Memory B cell (primary cell): ENCODE data around the gene GRM1.

ENCODE experiments used
- ATAC-seq: fragments of 150-1000 bp; cut with Tn5 transposase; 2 replicates; pipeline ENCODE4 v1.10.0; 2021; ENCODE audit warnings: low read depth, mild to moderate bottlenecking, moderate library complexity
- DNase-seq, 2 donors: peaks; one replicate each; pipeline ENCODE4 v3.0.0; 2022; ENCODE audit warnings: low spot score in 2 of 2
- H3K27ac Mint-ChIP-seq: one replicate; pipeline ENCODE4 v1.8.0; 2022; ENCODE audit warnings: mild to moderate bottlenecking, moderate library complexity, mixed read lengths
- H3K27me3 Mint-ChIP-seq: one replicate; pipeline ENCODE4 v1.8.0; 2022; ENCODE audit warnings: mixed read lengths
- H3K36me3 Mint-ChIP-seq: one replicate; pipeline ENCODE4 v1.8.0; 2022; ENCODE audit warnings: mild to moderate bottlenecking, mixed read lengths
- H3K4me1 Mint-ChIP-seq: one replicate; pipeline ENCODE4 v1.8.0; 2022; ENCODE audit warnings: mixed read lengths
- H3K4me3 Mint-ChIP-seq: one replicate; pipeline ENCODE4 v1.8.0; 2022; ENCODE audit warnings: mild to moderate bottlenecking, moderate library complexity, mixed read lengths
- H3K9me3 Mint-ChIP-seq: one replicate; pipeline ENCODE4 v1.8.0; 2022; ENCODE audit warnings: mixed read lengths

GRM1 gene

DNA sequence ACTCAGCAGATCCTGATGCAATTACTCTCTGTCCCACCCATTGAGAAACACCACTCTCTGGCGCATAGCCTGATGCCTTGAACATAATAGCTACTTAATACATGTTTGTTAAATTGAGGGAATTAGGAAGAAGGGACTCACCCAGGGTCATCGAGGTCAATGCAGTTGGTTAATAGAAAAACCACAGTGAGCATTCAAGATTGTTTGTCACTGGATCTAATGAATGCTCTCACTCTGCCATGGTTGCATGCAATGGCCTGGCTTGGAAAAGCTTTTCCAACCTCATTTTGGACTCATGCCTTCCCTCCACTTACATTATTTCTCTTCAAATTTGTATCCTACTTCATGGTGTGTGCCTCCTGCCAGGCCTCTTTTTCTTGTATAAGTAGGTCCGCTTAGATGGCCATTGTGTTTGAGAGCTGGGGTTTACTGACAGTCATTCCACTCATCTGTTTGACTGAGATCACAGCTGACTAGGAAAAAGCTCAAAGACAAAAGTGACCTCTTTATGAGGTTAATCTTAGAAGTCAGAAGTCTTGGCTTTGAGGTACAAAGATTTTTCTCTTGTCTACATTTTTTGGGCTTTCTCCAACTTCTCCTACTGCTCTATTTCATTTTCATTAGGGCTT lies 360.0 kb downstream of the GRM1 start:
- ATAC-seq, result no peak
- Mint-ChIP-seq H3K4me1 (no peaks in the 10 kb centered on the region), H3K4me3 (no peak overlapping the region)

DNA sequence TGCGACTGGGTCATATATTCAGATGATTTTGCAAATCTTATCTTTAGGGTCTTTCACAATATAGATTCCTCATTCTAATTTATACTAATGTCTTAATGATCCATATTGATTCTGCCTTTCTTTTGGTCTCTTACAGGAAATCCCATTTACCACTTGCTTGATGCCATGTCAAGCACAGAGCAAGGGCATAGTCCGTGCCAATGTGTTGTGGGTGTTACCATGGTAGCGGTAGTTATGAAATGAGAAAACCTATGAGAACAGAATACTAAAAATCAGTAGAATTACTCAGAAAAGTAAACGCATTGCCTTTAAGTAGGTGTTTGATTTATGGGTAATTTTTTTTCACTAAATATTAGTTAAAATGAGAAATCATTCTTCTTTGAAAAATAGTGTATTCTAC lies 360.9 kb downstream of the GRM1 start:
- Mint-ChIP-seq H3K9me3 (peaks cover 1% of the 10 kb centered on the region), H3K27ac (no peak overlapping the region), H3K27me3 (no peaks in the 10 kb centered on the region), H3K36me3 (no peaks in the 10 kb centered on the region), H3K4me1 (no peaks in the 10 kb centered on the region), H3K4me3 (no peak overlapping the region)
- DNase-seq (no peak), ATAC-seq (no peak)

More for the DNA sequence above, 360.0 kb downstream of the GRM1 start:
- Mint-ChIP-seq H3K9me3 (peaks cover 1% of the 10 kb centered on the region), H3K36me3 (no peaks in the 10 kb centered on the region), H3K27ac (no peak overlapping the region), H3K27me3 (no peaks in the 10 kb centered on the region)
- DNase-seq, result no peak

DNA sequence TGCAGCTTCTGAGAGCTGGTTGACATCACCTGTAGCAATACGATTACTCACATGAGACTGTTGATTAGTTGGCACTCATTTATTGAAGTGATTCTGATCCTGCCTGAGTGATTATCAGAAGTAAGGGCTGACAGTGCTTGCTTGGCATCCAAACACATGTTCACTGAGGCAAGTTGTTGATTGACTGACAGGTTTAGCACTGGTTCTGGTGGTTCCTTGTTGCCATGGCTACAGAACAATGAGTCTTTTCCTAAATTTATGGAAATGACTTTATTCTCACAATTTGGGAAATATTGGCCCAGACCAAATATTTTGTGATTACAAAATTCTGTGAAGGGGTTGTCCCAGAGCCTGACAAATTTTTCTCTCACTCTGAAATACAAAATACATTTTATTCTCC lies 368.8 kb downstream of the GRM1 start:
- DNase-seq (no peak), ATAC-seq (no peak)
- H3K9me3 Mint-ChIP-seq, result peaks cover 5% of the 10 kb centered on the region
- no peak overlapping the region for H3K4me3 Mint-ChIP-seq
- no peaks in the 10 kb centered on the region for H3K27me3 Mint-ChIP-seq
- H3K27ac Mint-ChIP-seq, result no peak overlapping the region
- H3K4me1 Mint-ChIP-seq, result no peaks in the 10 kb centered on the region
- no peaks in the 10 kb centered on the region for H3K36me3 Mint-ChIP-seq

DNA sequence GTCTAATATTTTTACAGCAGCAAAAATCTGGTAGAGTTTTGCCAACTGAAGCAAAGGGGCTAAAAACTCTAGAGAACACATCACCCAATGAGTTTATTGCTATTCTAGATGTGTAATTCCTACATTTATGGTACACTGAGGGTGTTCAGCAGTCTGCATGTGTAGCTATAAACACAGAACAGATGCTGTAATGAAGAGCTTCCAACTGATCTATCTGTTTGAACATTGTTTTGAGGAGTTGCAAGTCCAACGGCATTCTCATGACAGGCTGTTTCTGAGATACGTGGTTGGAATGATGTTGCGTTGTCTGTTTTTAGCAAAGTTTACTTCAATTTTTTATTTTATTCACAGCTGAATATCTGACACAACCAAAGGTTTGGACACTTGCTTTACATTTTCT lies 373.6 kb downstream of the GRM1 start:
- no peaks in the 10 kb centered on the region for H3K36me3 Mint-ChIP-seq
- H3K27me3 Mint-ChIP-seq, result no peaks in the 10 kb centered on the region
- no peak overlapping the region for H3K27ac Mint-ChIP-seq
- H3K4me3 Mint-ChIP-seq, result no peak overlapping the region
- no peaks in the 10 kb centered on the region for H3K4me1 Mint-ChIP-seq
- DNase-seq, result no peak
- ATAC-seq, result no peak
- peaks cover 7% of the 10 kb centered on the region for H3K9me3 Mint-ChIP-seq

DNA sequence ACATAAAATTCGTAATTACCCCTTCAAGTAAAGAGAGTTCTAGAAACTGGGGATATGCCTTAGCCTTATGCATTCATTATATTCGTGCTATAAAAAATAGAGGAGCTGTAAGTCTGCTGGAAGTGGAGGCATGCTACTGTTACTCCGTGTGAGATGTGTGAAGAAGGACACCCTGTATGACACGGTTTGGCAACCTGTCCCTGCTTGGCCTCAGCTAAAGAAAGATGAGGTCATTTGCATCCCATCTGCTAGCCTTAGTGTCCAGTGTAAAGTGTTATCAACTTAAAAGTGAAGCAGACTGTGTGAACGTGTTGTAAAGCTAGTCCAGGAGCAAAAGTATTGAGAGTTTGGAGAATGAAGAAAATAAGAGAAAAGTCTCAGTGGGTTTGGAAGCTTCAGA lies 379.7 kb downstream of the GRM1 start:
- no peaks in the 10 kb centered on the region for H3K27me3 Mint-ChIP-seq
- no peak for ATAC-seq

DNA sequence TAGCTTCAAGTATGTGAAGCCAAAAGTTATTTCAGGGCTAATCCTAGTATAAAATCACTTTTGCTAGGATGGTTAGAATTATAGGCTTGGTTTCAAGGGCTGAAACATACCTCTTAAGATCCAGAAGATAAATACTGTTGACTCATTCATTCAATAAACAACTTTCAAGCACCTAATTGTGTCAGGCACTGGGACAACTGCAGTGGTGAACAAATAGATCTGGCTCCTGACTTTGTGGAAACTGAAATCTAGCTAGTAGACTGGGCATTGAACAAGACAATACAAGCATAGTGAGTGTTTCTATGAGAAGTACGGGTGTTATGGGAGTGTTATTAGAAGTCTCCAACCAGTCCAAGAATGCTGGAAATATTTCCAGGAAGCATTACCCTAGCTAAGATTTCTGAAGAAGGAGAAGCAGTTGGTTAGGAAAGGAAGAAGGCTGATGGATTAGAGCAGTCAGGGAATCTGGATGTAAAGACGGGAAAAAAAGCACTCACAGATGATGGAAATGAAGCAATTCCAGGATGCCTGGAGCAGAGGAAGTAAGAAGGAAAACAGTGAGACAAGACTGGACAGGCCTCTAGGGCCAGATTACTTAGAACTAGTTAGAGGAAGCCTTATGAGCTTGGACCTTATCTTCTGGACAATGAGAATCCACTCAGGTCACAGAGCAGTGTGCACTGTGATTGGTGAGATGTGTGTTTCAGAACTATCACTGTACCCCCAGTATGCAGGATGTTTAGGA lies 382.2 kb downstream of the GRM1 start:
- Mint-ChIP-seq H3K27ac (no peak overlapping the region), H3K4me1 (peaks cover 2% of the 10 kb centered on the region)
- no peak for ATAC-seq

More for the DNA sequence above, 379.7 kb downstream of the GRM1 start:
- Mint-ChIP-seq H3K4me3 (no peak overlapping the region), H3K36me3 (no peaks in the 10 kb centered on the region), H3K27ac (no peak overlapping the region), H3K4me1 (peaks cover 2% of the 10 kb centered on the region), H3K9me3 (peaks cover 8% of the 10 kb centered on the region)
- DNase-seq, result no peak

DNA sequence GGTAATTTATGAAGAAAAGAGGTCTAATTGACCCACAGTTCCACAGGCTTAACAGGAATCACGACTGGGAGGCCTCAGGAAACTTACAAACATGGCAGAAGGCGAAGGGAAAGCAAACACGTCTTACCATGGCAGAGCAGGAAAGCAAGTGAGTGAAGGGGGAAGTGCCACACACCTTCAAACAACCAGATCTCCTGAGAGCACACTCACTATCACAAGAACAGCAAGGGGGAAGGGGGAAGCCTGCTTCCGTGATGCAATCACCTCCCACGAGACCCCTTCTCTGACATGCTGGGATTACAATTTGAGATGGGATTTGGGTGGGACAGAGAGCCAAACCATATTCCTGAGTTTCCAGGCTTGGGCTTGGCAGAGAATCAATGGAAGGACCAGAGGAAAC lies 390.7 kb downstream of the GRM1 start:
- ATAC-seq, result no peak
- H3K27ac Mint-ChIP-seq, result no peak overlapping the region
- H3K4me3 Mint-ChIP-seq, result no peak overlapping the region
- H3K9me3 Mint-ChIP-seq, result peaks cover 6% of the 10 kb centered on the region
- H3K27me3 Mint-ChIP-seq, result peaks cover 2% of the 10 kb centered on the region
- H3K36me3 Mint-ChIP-seq, result no peaks in the 10 kb centered on the region
- peaks cover 3% of the 10 kb centered on the region for H3K4me1 Mint-ChIP-seq
- DNase-seq, result no peak

More for the DNA sequence above, 382.2 kb downstream of the GRM1 start:
- H3K4me3 Mint-ChIP-seq, result no peak overlapping the region
- peaks cover 5% of the 10 kb centered on the region for H3K9me3 Mint-ChIP-seq
- H3K27me3 Mint-ChIP-seq, result no peaks in the 10 kb centered on the region
- DNase-seq, result no peak
- no peaks in the 10 kb centered on the region for H3K36me3 Mint-ChIP-seq

DNA sequence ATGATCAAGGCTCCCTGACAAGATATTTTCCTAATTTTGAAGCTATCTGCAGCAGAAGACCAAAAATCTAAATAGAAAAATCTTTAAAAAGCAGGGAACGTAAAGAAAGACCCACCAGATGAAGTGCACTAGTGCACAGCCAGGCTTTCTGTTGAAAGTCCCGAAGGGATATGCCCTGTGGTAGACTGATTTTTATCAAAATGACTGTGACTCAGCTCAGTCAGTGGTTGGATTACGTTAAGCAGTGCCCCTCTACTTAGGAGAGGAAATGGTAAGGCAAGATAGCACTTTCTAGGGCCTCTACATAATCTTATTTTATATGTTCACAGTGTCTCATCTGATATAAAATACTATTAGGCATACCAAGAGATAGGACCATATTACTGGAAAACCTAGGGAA lies 391.4 kb downstream of the GRM1 start:
- ATAC-seq (no peak), DNase-seq (no peak)
- Mint-ChIP-seq H3K4me3 (no peak overlapping the region), H3K4me1 (peaks cover 3% of the 10 kb centered on the region), H3K27me3 (peaks cover 2% of the 10 kb centered on the region), H3K9me3 (peaks cover 6% of the 10 kb centered on the region), H3K27ac (no peak overlapping the region), H3K36me3 (no peaks in the 10 kb centered on the region)

DNA sequence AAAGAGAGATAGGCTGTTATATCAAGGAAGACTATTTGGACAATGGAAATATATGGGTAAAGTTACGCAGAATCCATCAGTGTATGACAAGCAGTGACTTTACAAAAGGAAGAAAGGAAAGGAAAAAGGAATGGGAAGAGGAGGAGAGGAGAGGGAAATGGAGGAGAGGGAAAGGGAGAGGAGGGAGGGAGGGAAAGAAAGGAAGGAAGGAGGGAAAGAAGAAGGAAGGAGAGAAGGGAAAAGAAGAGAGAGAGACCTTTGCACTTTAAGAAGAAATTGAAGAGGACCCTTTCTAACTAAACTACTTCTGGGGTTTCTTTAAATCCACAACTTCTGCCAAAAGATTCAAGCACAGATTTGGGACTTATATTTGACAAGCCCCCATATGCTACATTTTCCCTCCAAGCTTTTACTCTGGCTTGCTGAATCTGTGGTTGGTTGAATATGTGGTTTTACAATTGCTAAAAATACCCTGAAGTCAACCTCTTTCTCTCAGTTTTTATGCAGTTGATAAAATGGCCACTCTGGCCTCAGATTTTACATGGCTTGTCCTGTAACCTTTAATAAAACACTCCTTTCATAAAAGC lies 394.0 kb downstream of the GRM1 start:
- DNase-seq (no peak), ATAC-seq (no peak)
- H3K4me1 Mint-ChIP-seq, result peaks cover 3% of the 10 kb centered on the region
- H3K36me3 Mint-ChIP-seq, result no peaks in the 10 kb centered on the region
- no peak overlapping the region for H3K4me3 Mint-ChIP-seq
- peaks cover 4% of the 10 kb centered on the region for H3K27me3 Mint-ChIP-seq
- H3K9me3 Mint-ChIP-seq, result peaks cover 5% of the 10 kb centered on the region
- no peak overlapping the region for H3K27ac Mint-ChIP-seq

DNA sequence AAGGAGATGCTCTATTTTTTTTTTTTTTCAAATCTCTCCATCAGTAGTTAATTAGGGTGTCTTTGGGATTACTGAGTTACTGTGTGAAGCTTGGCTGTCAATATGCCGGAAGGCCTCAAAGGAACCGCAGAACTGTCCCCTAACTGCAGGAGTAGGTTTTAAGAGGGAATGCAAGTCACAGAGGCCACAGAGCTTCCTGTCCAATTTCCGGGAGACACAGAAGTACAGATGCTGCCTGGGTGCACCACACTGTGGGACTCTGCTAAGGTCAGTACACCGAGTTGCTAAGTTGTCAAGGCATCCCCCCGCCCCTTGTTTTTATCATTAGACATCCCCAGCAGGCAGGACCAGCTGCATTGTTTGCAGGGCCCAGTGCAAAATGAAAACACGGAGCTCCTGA lies 394.6 kb downstream of the GRM1 start:
- Mint-ChIP-seq H3K4me1 (peaks cover 3% of the 10 kb centered on the region), H3K27ac (no peak overlapping the region), H3K4me3 (no peak overlapping the region), H3K9me3 (peaks cover 5% of the 10 kb centered on the region), H3K27me3 (peaks cover 4% of the 10 kb centered on the region), H3K36me3 (no peaks in the 10 kb centered on the region)
- ATAC-seq (no peak), DNase-seq (no peak)

DNA sequence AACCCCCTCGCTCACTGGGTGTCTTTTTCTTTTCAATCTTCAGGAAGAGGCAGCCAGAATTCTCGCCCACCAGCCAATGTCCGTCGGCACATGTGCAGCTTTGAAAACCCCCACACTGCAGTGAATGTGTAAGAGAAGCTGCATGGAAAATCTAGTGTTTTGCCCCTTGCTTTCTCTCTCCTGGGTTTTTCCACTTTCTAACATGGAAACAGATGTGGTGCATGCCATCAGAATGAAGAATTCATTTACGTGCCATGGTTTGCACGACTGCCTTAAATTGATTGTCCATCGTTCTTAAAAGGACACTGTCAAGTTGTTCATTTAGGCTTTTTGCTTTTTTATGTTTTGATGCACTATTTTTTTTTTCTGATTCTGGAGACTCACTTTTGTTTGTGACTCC lies 397.7 kb downstream of the GRM1 start:
- no peak overlapping the region for H3K27ac Mint-ChIP-seq
- H3K9me3 Mint-ChIP-seq, result peaks cover 2% of the 10 kb centered on the region
- DNase-seq (no peak), ATAC-seq (no peak)
- H3K4me3 Mint-ChIP-seq, result no peak overlapping the region
- peaks cover 3% of the 10 kb centered on the region for H3K4me1 Mint-ChIP-seq
- peaks cover 4% of the 10 kb centered on the region for H3K27me3 Mint-ChIP-seq
- H3K36me3 Mint-ChIP-seq, result no peaks in the 10 kb centered on the region

DNA sequence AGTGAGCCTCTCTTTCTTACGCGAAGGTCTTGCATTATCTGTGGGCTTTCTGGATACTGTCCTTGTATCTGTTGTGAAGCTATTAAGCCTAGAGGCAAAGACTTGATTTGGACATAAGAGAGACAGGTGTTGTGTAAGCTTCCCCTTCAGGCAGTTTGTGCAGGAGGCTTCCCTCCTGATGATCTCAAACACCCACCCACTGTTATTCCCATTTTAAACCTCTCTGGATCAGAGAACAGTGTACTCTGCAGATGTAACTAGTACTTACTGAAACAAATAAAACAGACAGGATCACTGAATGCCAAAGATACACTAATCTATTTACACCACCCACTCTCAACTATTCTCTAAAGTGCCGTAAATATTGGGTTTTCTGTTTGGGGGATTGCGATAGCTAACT lies 401.0 kb downstream of the GRM1 start:
- no peaks in the 10 kb centered on the region for H3K36me3 Mint-ChIP-seq
- no peaks in the 10 kb centered on the region for H3K9me3 Mint-ChIP-seq
- no peaks in the 10 kb centered on the region for H3K4me1 Mint-ChIP-seq
- DNase-seq (no peak), ATAC-seq (no peak)
- peaks cover 1% of the 10 kb centered on the region for H3K27me3 Mint-ChIP-seq
- H3K27ac Mint-ChIP-seq, result no peak overlapping the region
- no peak overlapping the region for H3K4me3 Mint-ChIP-seq

DNA sequence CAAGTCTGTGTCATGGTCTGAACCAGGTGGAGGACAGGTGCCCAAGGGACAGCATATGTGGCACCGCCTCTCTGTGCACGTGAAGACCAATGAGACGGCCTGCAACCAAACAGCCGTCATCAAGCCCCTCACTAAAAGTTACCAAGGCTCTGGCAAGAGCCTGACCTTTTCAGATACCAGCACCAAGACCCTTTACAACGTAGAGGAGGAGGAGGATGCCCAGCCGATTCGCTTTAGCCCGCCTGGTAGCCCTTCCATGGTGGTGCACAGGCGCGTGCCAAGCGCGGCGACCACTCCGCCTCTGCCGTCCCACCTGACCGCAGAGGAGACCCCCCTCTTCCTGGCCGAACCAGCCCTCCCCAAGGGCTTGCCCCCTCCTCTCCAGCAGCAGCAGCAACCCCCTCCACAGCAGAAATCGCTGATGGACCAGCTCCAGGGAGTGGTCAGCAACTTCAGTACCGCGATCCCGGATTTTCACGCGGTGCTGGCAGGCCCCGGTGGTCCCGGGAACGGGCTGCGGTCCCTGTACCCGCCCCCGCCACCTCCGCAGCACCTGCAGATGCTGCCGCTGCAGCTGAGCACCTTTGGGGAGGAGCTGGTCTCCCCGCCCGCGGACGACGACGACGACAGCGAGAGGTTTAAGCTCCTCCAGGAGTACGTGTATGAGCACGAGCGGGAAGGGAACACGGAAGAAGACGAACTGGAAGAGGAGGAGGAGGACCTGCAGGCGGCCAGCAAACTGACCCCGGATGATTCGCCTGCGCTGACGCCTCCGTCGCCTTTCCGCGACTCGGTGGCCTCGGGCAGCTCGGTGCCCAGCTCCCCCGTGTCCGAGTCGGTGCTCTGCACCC lies 405.2 kb downstream of the GRM1 start:
- DNase-seq (no peak), ATAC-seq (no peak)
- Mint-ChIP-seq H3K36me3 (no peaks in the 10 kb centered on the region), H3K9me3 (no peaks in the 10 kb centered on the region), H3K27ac (no peak overlapping the region), H3K4me3 (no peak overlapping the region), H3K27me3 (no peaks in the 10 kb centered on the region), H3K4me1 (no peaks in the 10 kb centered on the region)
